Measurements from ENCODE around the gene SELENOF. TPM values are rescaled to one million over a fixed set of nuclear protein-coding genes. Genes with fewer than 3 reads are reported as not detected.

The SELENOF gene
- total RNA-seq, 2 experiments from 2014 or later: 93.0 to 214 TPM

DNA sequence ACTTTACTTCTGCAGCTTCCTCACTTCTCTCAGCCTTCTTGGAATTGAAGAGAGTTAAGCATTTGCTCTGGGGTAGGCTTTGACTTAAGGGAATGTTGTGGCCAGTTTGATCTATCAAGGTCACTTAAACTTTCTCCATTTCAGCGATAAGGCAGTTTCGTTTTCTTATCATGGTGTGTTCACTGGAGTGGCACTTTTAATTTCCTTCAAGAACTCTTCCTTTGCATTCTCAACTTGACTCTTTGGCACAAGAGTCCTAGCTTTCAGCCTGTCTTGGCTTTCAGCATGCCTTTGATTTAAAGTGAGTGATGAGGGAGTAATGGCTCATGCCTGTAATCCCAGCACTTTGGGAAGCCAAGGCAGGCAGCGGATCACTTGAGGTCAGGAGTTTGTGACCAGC, 39.2 kb upstream of the SELENOF start:
- no TSS peak for BruUV-seq (replicated peaks)
- H3K4me2 ChIP-seq (ENCODE audit: low read length): peak overlapping the region; percentile 37; the same call in 1 of the 2 replicates

DNA sequence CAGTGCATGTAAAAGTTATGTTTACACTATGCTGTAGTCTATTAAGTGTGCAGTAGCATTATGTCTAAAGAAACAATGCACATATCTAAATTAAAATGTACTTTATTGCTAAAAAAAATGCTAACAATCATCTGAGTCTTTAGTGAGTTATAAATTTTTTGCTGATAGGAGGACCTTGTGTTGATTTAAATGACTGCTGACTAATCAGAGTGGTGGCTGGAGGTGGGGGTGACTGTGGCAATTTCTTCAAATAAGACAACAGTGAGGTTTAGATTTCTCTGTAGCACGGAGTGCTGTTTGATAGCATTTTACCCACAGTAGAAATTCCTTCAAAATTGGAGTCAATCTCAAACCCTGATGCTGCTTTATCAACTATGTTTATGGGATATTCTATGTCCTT, 37.5 kb upstream of the SELENOF start:
- BruUV-seq (replicated peaks): no TSS peak
- CTCF ChIA-PET (ENCODE audit: unreplicated experiment): no interaction called here
- POLR2A ChIA-PET: interaction anchor here (1.6 kb wide), 1 partner anchor 18 kb away, joined by 5 read pairs; no protein-coding TSS in a partner anchor

More for the DNA sequence above, 39.2 kb upstream of the SELENOF start:
- Histone ChIP-seq H3K79me2 (ENCODE audit: insufficient read depth, low read depth, low read length) (peaks cover 100% of the 10 kb centered on the region), H4K20me1 (ENCODE audit: insufficient read depth, low read length) (peaks cover 10% of the 10 kb centered on the region; the same call in 1 of the 2 replicates), H3K36me3 (ENCODE audit: insufficient read depth, low read length) (peaks cover 28% of the 10 kb centered on the region), H3K27ac (ENCODE audit: low read depth, low read length, poor library complexity, severe bottlenecking) (no peak overlapping the region), H3K4me3 (ENCODE audit: low read depth, low read length, poor library complexity, severe bottlenecking) (peak overlapping the region; percentile 11), H2AFZ (ENCODE audit: low read length) (no peak overlapping the region), H3K9me3 (ENCODE audit: low read length) (no peaks in the 10 kb centered on the region), H3K4me1 (ENCODE audit: insufficient read depth, low read length, poor library complexity, severe bottlenecking) (peaks cover 26% of the 10 kb centered on the region), H3K9me2 (ENCODE audit: insufficient read depth, low read length) (no peaks in the 10 kb centered on the region)
- intact Hi-C loops (cut with micrococcal nuclease; ENCODE audit: unreplicated experiment): no loop called here
- ChIA-PET POLR2A (interaction anchor here (0.6 to 2.2 kb wide), 9 partner anchors 9 to 559 kb away, joined by 3 to 6 read pairs (median 4); no protein-coding TSS in a partner anchor), CTCF (ENCODE audit: unreplicated experiment) (no interaction called here)
- DNase-seq (ENCODE audit: low spot score): no peak
- TF ChIP-seq, protein P1, sequence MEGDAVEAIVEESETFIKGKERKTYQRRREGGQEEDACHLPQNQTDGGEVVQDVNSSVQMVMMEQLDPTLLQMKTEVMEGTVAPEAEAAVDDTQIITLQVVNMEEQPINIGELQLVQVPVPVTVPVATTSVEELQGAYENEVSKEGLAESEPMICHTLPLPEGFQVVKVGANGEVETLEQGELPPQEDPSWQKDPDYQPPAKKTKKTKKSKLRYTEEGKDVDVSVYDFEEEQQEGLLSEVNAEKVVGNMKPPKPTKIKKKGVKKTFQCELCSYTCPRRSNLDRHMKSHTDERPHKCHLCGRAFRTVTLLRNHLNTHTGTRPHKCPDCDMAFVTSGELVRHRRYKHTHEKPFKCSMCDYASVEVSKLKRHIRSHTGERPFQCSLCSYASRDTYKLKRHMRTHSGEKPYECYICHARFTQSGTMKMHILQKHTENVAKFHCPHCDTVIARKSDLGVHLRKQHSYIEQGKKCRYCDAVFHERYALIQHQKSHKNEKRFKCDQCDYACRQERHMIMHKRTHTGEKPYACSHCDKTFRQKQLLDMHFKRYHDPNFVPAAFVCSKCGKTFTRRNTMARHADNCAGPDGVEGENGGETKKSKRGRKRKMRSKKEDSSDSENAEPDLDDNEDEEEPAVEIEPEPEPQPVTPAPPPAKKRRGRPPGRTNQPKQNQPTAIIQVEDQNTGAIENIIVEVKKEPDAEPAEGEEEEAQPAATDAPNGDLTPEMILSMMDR (conservative IDR thresholded peaks at IDR 0.05; ENCODE audit: low read length): no peak
- no peak for TF ChIP-seq EZH2phosphoT487 (IDR thresholded peaks at IDR 0.05; ENCODE audit: borderline replicate concordance, low read depth, low read length)

More for the DNA sequence above, 37.5 kb upstream of the SELENOF start:
- H3K9me2 ChIP-seq (ENCODE audit: insufficient read depth, low read length): no peaks in the 10 kb centered on the region
- TF ChIP-seq, protein P1 (conservative IDR thresholded peaks at IDR 0.05; ENCODE audit: low read length): no peak
- no peak for TF ChIP-seq EZH2phosphoT487 (IDR thresholded peaks at IDR 0.05; ENCODE audit: borderline replicate concordance, low read depth, low read length)
- peaks cover 4% of the 10 kb centered on the region; the same call in 1 of the 2 replicates for H4K20me1 ChIP-seq (ENCODE audit: insufficient read depth, low read length)
- peaks cover 26% of the 10 kb centered on the region for H3K4me1 ChIP-seq (ENCODE audit: insufficient read depth, low read length, poor library complexity, severe bottlenecking)
- peaks cover 100% of the 10 kb centered on the region for H3K79me2 ChIP-seq (ENCODE audit: insufficient read depth, low read depth, low read length)
- no peak overlapping the region for H3K27ac ChIP-seq (ENCODE audit: low read depth, low read length, poor library complexity, severe bottlenecking)
- intact Hi-C loops (cut with micrococcal nuclease; ENCODE audit: unreplicated experiment): no loop called here
- no peaks in the 10 kb centered on the region for H3K9me3 ChIP-seq (ENCODE audit: low read length)
- H3K4me2 ChIP-seq (ENCODE audit: low read length): no peak overlapping the region
- H3K36me3 ChIP-seq (ENCODE audit: insufficient read depth, low read length): peaks cover 18% of the 10 kb centered on the region
- DNase-seq (ENCODE audit: low spot score): no peak
- no peak overlapping the region for H2AFZ ChIP-seq (ENCODE audit: low read length)
- H3K4me3 ChIP-seq (ENCODE audit: low read depth, low read length, poor library complexity, severe bottlenecking): no peak overlapping the region
